Loucy (cell line): ENCODE data around the gene SDK2.

ENCODE experiments used
- H2AFZ ChIP-seq: fragments of 200-600 bp; sonication (generic); 2 replicates; pipeline ENCODE4 v1.6.0; 2016; ENCODE audit warnings: antibody characterized with exemption, mild to moderate bottlenecking, low read length, moderate library complexity
- H3F3A ChIP-seq: fragments of 200-600 bp; 2 replicates; pipeline ENCODE4 v1.6.0; 2016; ENCODE audit warnings: antibody characterized with exemption, low read depth, mild to moderate bottlenecking
- H3K27me3 ChIP-seq: fragments of 200-600 bp; sonication (generic); 2 replicates; pipeline ENCODE4 v1.6.1; 2014; ENCODE audit warnings: low read length, mild to moderate bottlenecking; ENCODE audit not compliant: insufficient read depth, poor library complexity, severe bottlenecking
- H3K36me3 ChIP-seq: fragments of 200-600 bp; sonication (generic); 2 replicates; pipeline ENCODE4 v1.6.1; 2016; ENCODE audit warnings: low read length; ENCODE audit not compliant: insufficient read depth
- H3K4me1 ChIP-seq: fragments of 200-600 bp; sonication (generic); 2 replicates; pipeline ENCODE4 v1.5.1; 2014; ENCODE audit warnings: low read length, mild to moderate bottlenecking; ENCODE audit not compliant: insufficient read depth, poor library complexity, severe bottlenecking
- H3K4me2 ChIP-seq: fragments of 200-600 bp; sonication (generic); 2 replicates; pipeline ENCODE4 v1.6.0; 2014; ENCODE audit warnings: antibody characterized with exemption, low read length, low read depth, mild to moderate bottlenecking; ENCODE audit not compliant: poor library complexity, severe bottlenecking
- H3K4me3 ChIP-seq: fragments of 200-600 bp; sonication (generic); 2 replicates; pipeline ENCODE4 v1.5.1; 2014; ENCODE audit warnings: low read length, mild to moderate bottlenecking, mixed read lengths; ENCODE audit not compliant: poor library complexity, severe bottlenecking
- H3K79me2 ChIP-seq: fragments of 200-600 bp; sonication (generic); 2 replicates; pipeline ENCODE4 v1.6.1; 2014; ENCODE audit warnings: low read length; ENCODE audit not compliant: insufficient read depth
- H3K9ac ChIP-seq: fragments of 200-600 bp; sonication (generic); 2 replicates; pipeline ENCODE4 v1.6.0; 2014; ENCODE audit warnings: mild to moderate bottlenecking, low read depth, low read length, moderate library complexity; ENCODE audit not compliant: poor library complexity, severe bottlenecking
- H3K9me2 ChIP-seq: fragments of 200-600 bp; sonication (generic); replicated peaks from 2 replicates; pipeline ENCODE4 v1.6.1; 2016; ENCODE audit warnings: low read depth, low read length, mixed read lengths
- H3K9me3 ChIP-seq: fragments of 200-600 bp; sonication (generic); 2 replicates; pipeline ENCODE4 v1.6.1; 2014; ENCODE audit warnings: mild to moderate bottlenecking, antibody characterized with exemption, low read length, low read depth; ENCODE audit not compliant: insufficient read depth
- H4K20me1 ChIP-seq: fragments of 200-600 bp; sonication (generic); 2 replicates; pipeline ENCODE4 v1.6.0; 2014; ENCODE audit warnings: antibody characterized with exemption, low read length, mild to moderate bottlenecking; ENCODE audit not compliant: insufficient read depth, poor library complexity, severe bottlenecking
- CTCF ChIP-seq: fragments of 200-600 bp; sonication (generic); conservative IDR thresholded peaks from 2 replicates; pipeline ENCODE4 v1.5.1; 2014; ENCODE audit warnings: mild to moderate bottlenecking, antibody characterized with exemption, low read length
- EZH2phosphoT487 ChIP-seq: fragments of 200-600 bp; IDR thresholded peaks from 2 replicates; pipeline ENCODE4 v1.6.1; 2018; ENCODE audit warnings: antibody characterized with exemption, mild to moderate bottlenecking, moderate library complexity, borderline replicate concordance

The SDK2 gene

GRCh38 chr17:73623818-73624217 lies 20.4 kb downstream of the SDK2 start:
- Histone ChIP-seq H2AFZ (no peak overlapping the region), H3K4me1 (peaks cover 10% of the 10 kb centered on the region), H3F3A (no peaks in the 10 kb centered on the region), H4K20me1 (peaks cover 6% of the 10 kb centered on the region), H3K9me2 (no peaks in the 10 kb centered on the region), H3K36me3 (no peaks in the 10 kb centered on the region; the same call in 1 of the 2 replicates), H3K9ac (no peak overlapping the region), H3K4me2 (no peak overlapping the region), H3K79me2 (peaks cover 85% of the 10 kb centered on the region; the same call in 1 of the 2 replicates), H3K9me3 (no peaks in the 10 kb centered on the region), H3K27me3 (no peaks in the 10 kb centered on the region), H3K4me3 (no peak overlapping the region)
- TF ChIP-seq CTCF (no peak), EZH2phosphoT487 (no peak)

GRCh38 chr17:73623247-73623646 lies 21.0 kb downstream of the SDK2 start:
- Histone ChIP-seq H3K9ac (no peak overlapping the region), H3K27me3 (no peaks in the 10 kb centered on the region), H3K9me2 (no peaks in the 10 kb centered on the region), H3K79me2 (peaks cover 85% of the 10 kb centered on the region; the same call in 1 of the 2 replicates), H3K9me3 (no peaks in the 10 kb centered on the region), H2AFZ (no peak overlapping the region), H3K36me3 (no peaks in the 10 kb centered on the region; the same call in 1 of the 2 replicates), H3F3A (no peaks in the 10 kb centered on the region), H3K4me3 (no peak overlapping the region), H4K20me1 (peaks cover 2% of the 10 kb centered on the region), H3K4me1 (peaks cover 5% of the 10 kb centered on the region), H3K4me2 (no peak overlapping the region)
- TF ChIP-seq EZH2phosphoT487 = no peak
- TF ChIP-seq CTCF = no peak

GRCh38 chr17:73622381-73622780 lies 21.9 kb downstream of the SDK2 start:
- Histone ChIP-seq H2AFZ (no peak overlapping the region), H3K9me2 (no peaks in the 10 kb centered on the region), H3K36me3 (no peaks in the 10 kb centered on the region; the same call in 1 of the 2 replicates), H3K4me3 (no peak overlapping the region), H3K4me2 (no peak overlapping the region), H3K27me3 (no peaks in the 10 kb centered on the region), H4K20me1 (no peaks in the 10 kb centered on the region), H3K79me2 (peaks cover 86% of the 10 kb centered on the region; the same call in 1 of the 2 replicates), H3K4me1 (peaks cover 2% of the 10 kb centered on the region), H3K9ac (no peak overlapping the region), H3K9me3 (no peaks in the 10 kb centered on the region), H3F3A (no peaks in the 10 kb centered on the region)
- TF ChIP-seq EZH2phosphoT487 = no peak
- no peak for TF ChIP-seq CTCF
